ENCODE measurements around the gene COX5A.
"Not testable (repeated sequence)": the region's sequence is repeated elsewhere in the genome, so short reads cannot be mapped to it uniquely, and the experiment has no call there.

COX5A gene

DNA sequence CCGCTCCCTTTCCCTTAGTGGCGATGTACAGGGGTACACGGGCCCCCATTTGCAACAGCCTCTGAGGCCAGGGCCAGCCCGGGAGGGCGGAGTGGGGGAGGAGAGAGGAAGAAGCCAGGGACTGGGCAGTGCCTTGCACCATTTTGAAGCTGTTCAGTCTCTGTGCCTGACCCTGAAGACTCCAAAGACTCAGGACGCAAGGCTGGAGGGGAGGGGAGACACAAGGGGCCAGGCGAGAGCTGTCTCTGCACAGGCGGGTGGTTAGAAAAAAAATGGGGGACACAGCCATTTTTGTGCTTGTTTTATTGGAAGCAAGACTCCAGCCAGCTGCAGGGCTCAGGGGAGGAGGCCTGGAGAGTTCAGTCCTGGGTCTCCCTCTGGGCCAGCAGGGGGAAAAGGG, 17.1 kb upstream of the COX5A start:
- DNase-seq = no peak

DNA sequence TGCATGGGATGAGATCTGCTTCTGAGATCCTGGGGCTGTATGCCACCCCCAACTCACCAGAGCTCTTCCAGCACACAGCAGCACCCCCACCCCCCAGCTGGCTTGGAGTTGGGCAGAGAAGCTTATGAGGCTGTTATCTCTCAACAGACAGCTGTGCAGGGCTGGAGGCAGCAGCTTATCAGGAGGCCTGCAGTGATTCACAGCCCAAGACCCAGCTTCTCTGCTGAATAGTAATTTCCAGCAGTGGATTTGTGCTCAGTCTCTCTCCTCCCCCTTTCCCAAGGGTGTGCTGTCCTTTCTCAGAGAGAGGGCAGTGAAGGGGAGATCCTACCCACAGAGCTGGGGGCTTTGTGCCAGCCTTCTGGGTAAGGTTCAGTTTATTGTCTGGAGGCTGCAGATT, 16.6 kb upstream of the COX5A start:
- DNase-seq = no peak

DNA sequence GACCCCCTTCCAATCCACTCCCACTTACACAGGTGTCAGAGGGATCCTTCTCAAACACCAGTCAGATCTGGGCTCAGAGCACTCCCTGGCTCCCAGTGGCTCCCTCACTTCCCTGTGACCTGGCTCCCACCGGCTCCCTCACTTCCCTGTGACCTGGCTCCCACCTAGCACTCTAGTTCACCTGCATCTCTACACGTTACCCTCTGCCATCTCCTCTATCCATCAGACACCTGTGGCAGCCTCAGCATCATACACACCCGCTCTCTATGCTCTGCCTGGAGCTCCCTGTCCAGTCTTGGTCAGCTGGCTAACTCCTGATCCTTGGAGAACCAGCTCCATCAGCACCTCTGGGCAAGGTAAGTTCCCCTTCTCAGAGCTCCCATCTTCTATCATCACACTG, 13.1 kb upstream of the COX5A start:
- no peak for DNase-seq

GRCh38 chr15:74950078-74950908, 12.4 kb upstream of the COX5A start:
- peak; percentile 73 for DNase-seq

GRCh38 chr15:74937272-74937589, 642 bp downstream of the COX5A start:
- DNase-seq = no peak

DNA sequence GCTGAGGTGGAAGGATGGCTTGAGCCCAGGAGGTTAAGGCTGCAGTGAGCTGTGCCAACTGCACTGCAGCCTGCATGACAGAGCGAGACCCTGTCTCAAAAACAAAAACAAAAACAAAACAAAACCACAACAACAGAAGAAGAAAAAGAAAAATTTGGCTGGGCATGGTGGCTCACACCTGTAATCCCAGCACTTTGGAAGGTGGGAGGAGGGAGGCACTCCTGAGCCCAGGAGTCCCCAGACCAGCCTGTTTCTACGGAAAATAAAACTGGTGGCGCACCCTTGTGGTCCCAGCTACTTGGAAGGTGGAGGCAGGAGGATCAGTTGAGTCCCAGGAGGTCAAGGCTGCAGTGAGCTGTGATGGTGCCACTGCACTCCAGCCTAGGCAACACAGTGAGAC, 2.7 kb downstream of the COX5A start:
- not testable (repeated sequence) for DNase-seq

GRCh38 chr15:74933573-74933972, 4.3 kb downstream of the COX5A start:
- DNase-seq = no peak

DNA sequence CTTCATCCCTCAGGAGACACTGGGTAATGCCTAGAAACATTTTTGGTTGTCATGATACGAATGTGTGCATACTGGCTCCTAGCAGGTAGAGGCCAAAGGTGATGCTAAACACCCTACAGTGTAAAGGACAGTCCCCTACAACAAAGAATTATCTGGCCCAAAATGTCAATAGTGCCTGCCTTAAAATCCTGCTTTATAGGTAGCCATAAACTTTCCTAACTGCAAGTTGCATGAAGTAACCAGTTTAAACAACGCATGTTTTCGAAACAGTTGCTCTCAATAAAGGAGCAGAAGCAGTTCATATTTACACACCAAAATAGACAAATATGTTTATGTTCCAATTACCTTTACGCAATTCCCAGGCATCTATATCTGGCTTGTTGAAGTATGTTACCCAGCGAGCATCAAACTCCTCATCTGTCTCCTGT, 9.1 kb downstream of the COX5A start:
- DNase-seq = no peak

- DNase-seq = no peak
Measured at GRCh38 chr15:74924525-74924924, 13.3 kb downstream of the COX5A start.

DNA sequence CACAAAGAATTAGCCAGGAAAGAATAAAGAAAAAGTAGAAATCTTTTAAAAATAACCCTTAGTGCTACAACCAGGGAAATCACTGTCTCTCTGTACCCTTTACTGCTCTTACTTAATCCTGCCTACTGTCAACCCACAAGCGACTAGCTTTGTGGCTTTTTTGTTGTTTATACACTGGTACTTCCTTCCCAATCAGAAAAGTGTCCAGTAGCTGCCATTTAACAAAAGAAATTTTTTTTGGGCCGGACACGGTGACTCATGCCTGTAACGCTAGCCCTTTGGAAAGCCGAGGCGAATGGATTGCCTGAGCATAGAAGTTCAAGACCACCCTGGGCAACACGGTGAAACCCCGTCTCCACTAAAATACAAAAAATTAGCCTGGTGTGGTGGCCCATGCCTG, 17.4 kb downstream of the COX5A start:
- DNase-seq = no peak

GRCh38 chr15:74917676-74918075, 20.2 kb downstream of the COX5A start:
- DNase-seq = no peak

GRCh38 chr15:74913799-74914198, 24.1 kb downstream of the COX5A start:
- not testable (repeated sequence) for DNase-seq

DNA sequence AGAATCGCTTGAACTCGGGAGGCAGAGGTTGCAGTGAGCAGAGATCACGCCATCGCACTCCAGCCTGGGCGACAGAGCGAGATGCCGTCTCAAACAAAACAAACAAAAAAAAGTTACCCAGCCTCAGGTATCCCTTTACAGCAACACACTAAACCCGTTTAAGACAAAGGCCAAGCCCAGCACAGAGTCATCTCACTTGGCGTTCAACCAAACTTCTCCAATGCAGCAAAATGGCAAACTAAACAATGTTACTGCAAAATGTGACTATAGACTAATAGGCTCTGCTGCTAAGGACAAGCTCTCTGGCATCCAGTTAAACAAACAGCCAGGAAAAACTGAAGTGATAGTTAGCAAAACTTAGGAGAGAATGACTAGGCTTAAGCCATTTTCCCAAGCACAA, 24.8 kb downstream of the COX5A start:
- no peak for DNase-seq

DNA sequence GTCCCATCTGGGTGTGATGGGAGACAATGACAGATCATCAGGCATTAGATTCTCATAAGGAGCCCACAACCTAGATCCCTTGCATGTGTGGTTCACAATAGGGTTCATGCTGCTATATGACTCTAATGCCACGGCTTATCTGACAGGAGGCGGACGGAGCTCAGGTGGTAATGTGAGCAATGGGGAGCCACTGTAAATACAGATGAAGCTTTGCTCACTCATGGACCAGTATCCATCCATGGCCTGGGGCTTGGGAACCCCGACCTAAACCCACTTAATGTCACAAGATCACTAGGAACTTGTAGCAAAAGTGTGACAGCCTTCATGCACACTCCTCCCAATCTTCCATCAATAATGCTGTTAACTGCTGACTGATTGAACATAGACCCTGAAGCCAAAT, 29.2 kb downstream of the COX5A start:
- no peak for DNase-seq

DNA sequence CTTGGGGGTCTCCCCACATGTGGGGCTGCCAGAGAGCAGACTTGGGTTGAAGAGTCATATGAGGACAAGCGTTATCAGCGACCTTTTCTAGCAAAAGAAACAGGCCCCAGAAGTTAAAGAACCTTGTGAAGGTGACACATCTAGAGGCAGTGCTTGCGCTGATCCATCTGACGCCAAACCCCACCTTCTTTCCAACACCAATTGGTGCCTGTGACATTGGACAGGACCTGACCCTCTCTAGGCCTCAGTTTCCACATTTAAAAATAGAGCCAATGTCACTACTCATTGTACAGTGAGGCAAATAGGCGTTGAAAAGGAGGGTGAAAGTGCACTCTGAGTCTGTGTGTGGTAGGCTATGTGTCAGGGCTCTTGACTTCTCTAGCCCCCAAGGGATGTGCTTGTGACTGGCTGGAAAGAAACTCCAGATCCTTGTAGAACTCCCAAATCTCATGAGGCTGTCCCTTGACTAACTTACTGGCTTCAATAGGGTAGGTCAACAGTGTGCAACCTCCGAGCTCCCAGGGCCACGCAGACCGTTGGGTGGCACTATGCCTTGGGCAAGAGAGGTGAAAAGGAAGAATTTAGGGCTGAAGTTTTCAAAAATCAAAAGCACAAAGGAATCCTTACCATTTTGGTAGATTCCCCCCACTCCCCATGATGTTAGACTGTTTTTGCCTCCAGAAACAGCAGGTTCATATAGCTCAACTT, 30.6 kb downstream of the COX5A start:
- DNase-seq = no peak

DNA sequence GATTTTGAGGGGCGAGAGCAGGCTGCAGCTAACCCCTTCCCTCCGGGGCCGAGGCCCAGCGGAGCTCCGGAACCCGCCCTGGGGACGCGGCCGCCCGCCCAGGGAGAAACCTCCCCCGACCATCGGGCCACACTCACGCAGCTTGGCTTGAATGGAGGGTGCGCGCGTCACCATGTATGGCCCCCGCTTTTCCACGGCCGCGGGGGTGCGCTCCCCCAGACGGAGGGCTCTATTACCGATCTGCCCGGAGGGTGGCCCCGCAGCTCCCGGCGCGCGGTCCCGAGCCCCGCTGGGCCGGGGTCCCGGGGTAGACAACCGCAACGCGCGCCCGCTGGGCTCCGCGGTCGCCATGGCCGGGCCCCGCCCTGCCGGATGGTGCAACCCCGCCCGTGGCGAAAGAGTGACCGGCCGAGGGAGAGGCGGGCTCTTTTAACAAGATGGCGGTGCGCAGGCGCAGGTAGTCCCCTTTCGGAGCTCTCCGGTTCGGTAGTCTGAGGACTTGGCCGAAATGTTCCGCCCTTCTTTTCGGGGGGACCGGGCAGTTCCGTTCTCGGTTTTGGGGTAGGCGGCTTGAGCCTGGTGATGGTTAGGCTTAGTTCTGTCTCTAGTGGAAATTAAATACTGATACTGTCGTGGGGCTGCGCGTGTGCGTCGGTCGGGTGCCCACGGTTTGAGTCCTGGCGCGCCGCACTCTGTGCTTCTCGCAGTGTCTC, 31.3 kb downstream of the COX5A start, which contains the start of gene FAM219B:
Gene FAM219B (minus strand): TSS at position 402 of the 713 bp plus-strand sequence. CDS start 51 bp downstream, at position 351.
- peak; percentile 82 for DNase-seq

GRCh38 chr15:74906067-74906449, 31.8 kb downstream of the COX5A start:
- no peak for DNase-seq

DNA sequence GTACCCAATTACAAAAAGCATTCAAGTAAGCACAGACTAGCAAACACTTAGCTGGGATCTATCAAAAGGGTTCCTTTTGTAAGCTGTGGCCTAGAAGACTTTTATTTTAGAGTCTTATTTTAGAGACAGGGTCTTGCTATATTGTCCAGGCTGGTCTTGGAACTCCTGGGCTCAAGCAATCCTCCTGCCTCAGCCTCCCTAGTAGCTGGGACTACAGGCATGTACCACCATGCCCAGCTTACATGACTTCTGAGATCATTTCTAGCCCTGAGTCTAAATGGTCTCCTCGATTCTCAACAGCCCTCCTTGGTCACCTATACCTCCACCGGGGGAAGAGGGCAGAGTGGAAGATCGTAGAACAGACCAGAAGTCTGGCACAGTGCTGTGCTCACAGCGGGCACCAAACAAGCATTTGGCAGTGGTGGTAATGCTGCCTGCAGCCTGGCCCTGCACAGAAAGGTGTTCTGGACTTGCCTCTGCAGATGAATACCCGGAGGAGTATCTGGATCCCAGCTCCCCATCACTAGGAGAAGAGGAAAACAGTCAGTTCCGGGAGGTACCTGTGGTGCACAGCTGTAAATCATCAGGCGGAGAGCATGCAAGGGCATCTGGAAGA, 33.6 kb downstream of the COX5A start:
- no peak for DNase-seq

DNA sequence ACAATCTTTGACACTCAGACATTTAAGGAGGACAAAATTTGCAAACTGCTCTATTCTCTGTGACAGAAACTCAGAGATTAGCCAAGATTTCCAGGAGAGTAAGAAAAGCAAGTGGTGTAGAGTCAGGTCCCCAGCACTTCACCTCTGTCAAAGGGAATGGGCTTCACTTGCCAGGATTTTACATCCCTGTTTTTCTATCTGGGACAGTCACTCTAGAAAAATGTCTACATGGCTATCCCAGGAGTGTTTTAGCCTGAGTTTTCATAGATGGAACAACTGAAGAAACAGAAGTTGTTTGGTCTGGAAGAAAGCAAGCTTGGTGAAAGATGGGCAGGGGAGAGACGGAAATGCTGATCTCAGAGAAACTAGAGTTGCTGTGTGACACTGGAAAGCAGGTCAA, 34.2 kb downstream of the COX5A start:
- no peak for DNase-seq

DNA sequence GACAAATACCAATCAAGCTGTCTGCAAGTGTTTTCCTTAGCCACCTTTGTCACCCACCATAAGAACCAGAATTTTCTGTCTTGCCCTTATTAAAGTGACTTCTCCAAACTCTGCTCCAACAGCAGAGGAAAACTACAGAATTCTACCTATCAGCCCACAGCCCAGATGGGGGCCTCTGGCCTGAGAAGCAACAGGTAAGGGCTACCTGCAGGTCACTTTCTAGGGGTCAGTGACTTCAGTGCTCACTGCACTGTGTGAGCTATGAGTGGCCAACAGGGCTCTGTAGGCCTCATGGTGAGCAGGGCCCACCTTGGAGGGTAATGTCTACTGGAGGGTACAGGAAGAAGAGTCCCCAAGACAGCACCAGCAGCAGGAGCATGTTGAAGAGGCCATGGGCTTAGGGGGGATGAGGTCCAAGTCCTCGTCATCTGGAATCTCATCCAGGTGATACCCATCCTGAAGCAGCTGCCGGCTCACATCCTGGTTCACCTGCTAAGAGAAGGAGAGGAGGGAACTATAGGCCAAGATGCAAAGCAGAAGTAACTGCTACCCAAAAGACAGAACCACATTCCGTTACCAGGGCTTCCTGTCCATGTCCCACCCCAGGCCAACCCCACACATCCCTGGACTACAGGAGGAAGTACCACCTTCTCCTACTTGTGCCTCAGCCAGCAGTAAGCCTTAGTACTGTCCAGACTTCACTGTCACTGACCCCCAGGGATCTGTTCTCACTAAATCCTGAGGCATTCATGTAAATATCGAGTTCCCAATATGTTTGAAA, 35.4 kb downstream of the COX5A start:
- DNase-seq = no peak

DNA sequence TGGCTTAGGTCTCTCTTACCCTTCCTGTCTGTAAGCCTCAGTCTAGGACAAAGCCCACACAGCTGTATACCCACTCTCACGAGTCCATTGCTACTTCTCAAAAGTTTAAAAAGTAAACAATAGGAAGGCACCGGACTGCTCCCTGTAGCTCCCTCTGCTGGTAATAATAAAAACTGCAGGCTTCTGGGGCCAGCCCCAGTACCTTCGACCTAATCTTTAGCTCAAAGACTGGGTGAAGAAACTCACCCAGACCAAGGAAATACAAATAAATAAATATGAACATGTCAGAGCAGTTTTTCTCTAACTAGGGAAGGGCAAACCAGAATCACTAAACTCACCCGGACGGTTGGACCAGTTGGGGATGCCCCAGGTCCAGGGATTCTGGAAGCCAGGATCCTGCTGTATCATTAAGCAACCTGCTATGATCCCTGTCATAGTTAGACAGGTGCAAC, 36.2 kb downstream of the COX5A start:
- DNase-seq = peak; percentile 66

DNA sequence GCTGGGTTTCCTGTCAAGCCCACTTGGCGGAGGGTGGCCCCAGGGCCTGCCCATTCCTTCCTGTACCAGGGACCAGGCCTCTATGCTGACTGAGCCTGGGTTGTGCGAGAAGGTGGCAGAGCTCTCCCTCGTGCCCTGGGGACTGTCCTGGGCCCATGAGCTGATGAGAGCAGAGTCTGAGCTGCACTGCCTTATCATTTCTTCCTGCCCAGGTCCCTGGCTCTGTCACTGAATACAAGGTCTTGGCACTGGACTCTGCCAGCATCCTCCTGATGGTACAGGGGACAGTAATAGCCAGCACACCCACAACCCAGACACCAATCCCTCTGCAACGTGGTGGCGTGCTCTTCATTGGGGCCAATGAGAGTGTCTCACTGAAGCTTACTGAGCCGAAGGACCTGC, 40.6 kb downstream of the COX5A start:
- DNase-seq = no peak
